NT2/D1 (cell line): ENCODE results near the gene NECTIN1.

Experiments
- DNase-seq: peaks from one replicate; pipeline ENCODE4 v3.0.0-alpha.2; 2011; ENCODE audit warnings: low read depth, low spot score
- H3K27me3 ChIP-seq: 2 replicates; pipeline ENCODE4 v1.6.0; 2011; ENCODE audit warnings: mild to moderate bottlenecking; ENCODE audit not compliant: insufficient read length, insufficient read depth
- H3K36me3 ChIP-seq: 2 replicates; pipeline ENCODE4 v1.6.1; 2011; ENCODE audit warnings: mild to moderate bottlenecking, low read length, mixed read lengths; ENCODE audit not compliant: insufficient read depth, insufficient read length
- H3K4me1 ChIP-seq: 2 replicates; pipeline ENCODE4 v1.5.1; 2011; ENCODE audit not compliant: insufficient read depth, insufficient read length
- H3K4me3 ChIP-seq: 2 replicates; pipeline ENCODE4 v1.5.1; 2011; ENCODE audit warnings: low read depth; ENCODE audit not compliant: insufficient read length
- H3K9ac ChIP-seq: 2 replicates; pipeline ENCODE4 v1.6.0; 2011; ENCODE audit warnings: low read depth; ENCODE audit not compliant: insufficient read length
- H3K9me3 ChIP-seq: 2 replicates; pipeline ENCODE4 v1.5.1; 2011; ENCODE audit warnings: mild to moderate bottlenecking, low read length; ENCODE audit not compliant: insufficient read depth
- SUZ12 ChIP-seq: IDR thresholded peaks from 2 replicates; pipeline ENCODE4 v1.6.1; 2011; ENCODE audit not compliant: insufficient read length, insufficient read depth; ENCODE audit errors: extremely low read depth
- YY1 ChIP-seq: IDR thresholded peaks from 2 replicates; pipeline ENCODE4 v1.6.1; 2011; ENCODE audit not compliant: insufficient read length, insufficient read depth
- ZNF274 ChIP-seq: IDR thresholded peaks from 2 replicates; pipeline ENCODE4 v1.6.1; 2011; ENCODE audit warnings: mild to moderate bottlenecking, low read depth, low read length

Gene NECTIN1

DNA sequence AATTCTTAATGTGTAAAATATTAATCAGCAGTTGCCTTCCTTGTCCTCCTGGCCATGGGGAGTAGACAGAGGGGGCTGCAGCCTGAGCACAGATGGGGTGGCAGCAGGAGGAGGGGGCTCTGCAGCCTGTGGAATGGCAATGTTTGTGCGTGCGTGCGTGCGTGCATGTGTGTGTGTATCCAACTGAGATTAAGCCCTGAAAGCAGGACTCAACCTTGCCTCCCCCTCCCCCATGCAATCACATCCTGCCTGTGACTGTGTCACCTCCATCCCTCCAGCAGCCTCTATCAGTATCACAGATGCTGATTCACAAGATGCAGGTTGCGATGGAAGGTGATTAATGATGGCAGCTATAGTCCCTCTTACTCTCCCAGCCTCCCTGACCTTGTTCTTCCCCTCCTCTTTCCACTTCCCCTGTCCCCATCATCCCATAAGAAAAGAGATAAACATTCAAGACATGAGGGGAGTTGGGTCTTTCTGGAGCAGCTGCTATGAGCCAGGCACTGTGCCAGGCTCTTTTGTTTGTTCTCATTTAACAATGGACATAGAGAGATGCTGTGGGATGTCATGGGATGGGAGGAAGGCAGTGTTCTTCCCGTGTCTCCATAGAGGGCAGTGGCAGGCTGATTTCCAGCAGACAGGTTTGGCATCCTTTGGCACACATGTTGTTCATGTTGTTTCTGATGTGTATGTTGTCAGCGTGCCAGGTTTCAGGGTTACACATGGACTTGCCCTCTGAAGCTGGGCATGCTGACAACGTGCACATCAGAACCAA lies 43.8 kb upstream of the NECTIN1 start:
- Histone ChIP-seq H3K4me1 (no peaks in the 10 kb centered on the region), H3K9me3 (peaks cover 6% of the 10 kb centered on the region; the same call in 1 of the 2 replicates), H3K9ac (no peak overlapping the region), H3K4me3 (no peak overlapping the region), H3K27me3 (peaks cover 11% of the 10 kb centered on the region), H3K36me3 (no peaks in the 10 kb centered on the region)
- no peak for TF ChIP-seq YY1
- no peak for TF ChIP-seq ZNF274
- TF ChIP-seq SUZ12: no peak
- no peak for DNase-seq

DNA sequence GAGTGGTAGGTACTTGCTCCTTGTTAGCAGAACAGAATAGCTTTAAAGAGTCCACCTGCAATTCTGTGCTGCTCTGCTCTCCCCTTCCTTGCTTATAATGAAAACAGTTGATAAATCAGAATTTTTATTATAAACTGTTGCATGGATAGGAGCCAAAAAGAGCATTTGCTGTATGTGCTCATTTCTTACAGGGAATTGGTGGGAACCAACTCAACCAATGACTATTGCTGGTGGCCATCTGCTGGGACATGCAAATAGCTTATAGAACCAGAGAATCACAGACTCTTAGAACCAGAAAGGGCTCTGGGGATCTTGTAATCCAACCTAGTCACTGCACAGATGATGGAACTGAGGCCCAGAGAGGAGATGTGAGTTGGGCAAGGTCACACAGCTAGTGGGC lies 43.1 kb upstream of the NECTIN1 start:
- no peaks in the 10 kb centered on the region for H3K36me3 ChIP-seq
- H3K9me3 ChIP-seq: peaks cover 14% of the 10 kb centered on the region
- no peak overlapping the region for H3K4me3 ChIP-seq
- DNase-seq: no peak
- H3K4me1 ChIP-seq: no peaks in the 10 kb centered on the region
- peaks cover 11% of the 10 kb centered on the region for H3K27me3 ChIP-seq
- no peak overlapping the region for H3K9ac ChIP-seq
- no peak for TF ChIP-seq YY1
- no peak for TF ChIP-seq SUZ12

DNA sequence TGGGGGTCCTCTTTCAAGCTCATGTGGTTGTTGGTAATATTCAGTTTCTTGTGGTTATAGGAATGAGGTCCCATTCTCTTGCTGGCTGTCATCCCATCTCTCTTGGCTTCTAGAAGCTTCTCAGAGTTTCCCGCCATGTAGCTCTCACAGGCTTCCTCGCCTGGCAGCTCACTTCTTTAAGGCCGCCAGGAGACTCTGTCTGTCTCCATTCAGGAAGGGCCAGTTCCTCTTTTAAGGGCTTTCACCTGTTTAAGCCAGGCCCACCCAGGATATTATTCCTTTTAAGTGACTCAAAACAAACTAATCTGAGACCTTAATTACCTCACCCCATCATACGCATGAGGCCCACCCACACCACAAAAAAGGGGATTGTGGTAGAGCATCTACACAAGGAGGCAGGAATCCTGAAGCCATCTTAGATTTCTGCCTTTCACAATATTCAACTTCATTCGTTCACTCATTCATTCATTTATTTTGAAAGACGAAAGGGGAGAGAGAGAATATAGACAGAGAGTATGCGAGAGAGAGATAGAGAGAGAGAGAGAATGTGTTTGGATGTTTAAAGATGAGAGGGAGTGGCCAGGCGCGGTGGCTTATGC lies 42.3 kb upstream of the NECTIN1 start:
- Histone ChIP-seq H3K9ac (no peak overlapping the region), H3K27me3 (peaks cover 8% of the 10 kb centered on the region), H3K4me3 (no peak overlapping the region), H3K4me1 (no peaks in the 10 kb centered on the region), H3K36me3 (no peaks in the 10 kb centered on the region), H3K9me3 (peaks cover 20% of the 10 kb centered on the region)
- no peak for TF ChIP-seq ZNF274
- TF ChIP-seq YY1: no peak
- no peak for DNase-seq

DNA sequence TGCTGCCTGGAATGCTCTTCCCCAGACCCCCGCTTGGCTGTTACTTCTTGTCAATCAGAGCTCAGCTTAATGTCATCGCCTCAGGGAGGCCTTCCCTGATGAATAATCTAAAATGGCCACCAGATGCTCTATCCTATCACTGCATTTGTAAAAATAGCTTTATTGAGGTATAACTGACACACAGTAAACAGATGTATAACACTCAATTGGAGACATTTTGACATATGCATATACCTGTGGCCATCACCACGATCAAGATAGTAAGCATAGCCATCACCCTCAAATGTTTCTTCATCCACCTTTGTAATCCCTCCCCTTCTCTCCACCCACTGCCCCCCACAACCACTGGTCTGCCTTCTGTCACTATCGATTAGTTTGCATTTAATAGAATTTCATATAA lies 36.6 kb upstream of the NECTIN1 start:
- peaks cover 7% of the 10 kb centered on the region for H3K4me1 ChIP-seq
- H3K27me3 ChIP-seq: no peaks in the 10 kb centered on the region
- no peak for DNase-seq
- TF ChIP-seq ZNF274: no peak
- peaks cover 20% of the 10 kb centered on the region for H3K9me3 ChIP-seq
- H3K36me3 ChIP-seq: no peaks in the 10 kb centered on the region
- no peak overlapping the region for H3K9ac ChIP-seq
- no peak overlapping the region for H3K4me3 ChIP-seq

DNA sequence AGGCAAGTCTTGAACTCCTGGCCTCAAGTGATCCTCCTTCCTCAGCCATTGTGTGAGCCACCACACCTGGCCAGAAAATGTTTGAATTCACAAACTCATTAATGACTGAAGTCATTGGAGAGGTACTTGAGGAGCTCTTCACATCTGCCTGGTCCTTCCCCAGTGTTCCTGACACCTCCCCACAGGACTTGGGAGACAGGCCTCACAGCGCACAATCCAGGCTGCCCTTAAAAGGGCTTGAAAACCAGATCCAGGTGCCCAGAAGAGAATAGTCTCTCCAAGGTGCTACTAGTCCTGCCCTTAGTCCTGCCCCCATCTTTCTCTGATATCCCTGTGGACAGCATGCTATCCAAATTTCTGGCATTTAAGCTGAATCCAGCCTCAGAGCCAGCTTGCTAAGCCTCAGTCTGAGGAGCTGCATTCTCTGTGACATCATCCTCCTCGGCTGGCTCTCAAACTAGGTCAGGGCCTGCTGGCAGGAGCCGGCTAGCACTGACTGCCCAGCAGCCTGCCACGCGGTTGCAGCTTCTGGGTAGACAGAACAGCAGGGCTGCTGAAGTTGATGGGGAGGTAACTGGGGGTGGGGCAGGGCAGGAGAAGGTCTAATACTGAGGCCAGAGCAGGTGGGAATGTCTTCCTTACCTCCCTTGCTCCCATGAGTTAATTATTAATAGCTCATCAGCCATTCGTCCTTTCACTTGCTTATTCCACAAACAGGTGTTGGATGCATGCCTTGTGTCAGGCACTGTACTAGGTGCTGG lies 35.3 kb upstream of the NECTIN1 start:
- peaks cover 20% of the 10 kb centered on the region for H3K9me3 ChIP-seq
- TF ChIP-seq SUZ12 (no peak), YY1 (no peak), ZNF274 (no peak)
- DNase-seq: no peak
- no peaks in the 10 kb centered on the region for H3K27me3 ChIP-seq
- H3K36me3 ChIP-seq: no peaks in the 10 kb centered on the region
- H3K4me1 ChIP-seq: peaks cover 7% of the 10 kb centered on the region
- H3K9ac ChIP-seq: no peak overlapping the region
- no peak overlapping the region for H3K4me3 ChIP-seq

DNA sequence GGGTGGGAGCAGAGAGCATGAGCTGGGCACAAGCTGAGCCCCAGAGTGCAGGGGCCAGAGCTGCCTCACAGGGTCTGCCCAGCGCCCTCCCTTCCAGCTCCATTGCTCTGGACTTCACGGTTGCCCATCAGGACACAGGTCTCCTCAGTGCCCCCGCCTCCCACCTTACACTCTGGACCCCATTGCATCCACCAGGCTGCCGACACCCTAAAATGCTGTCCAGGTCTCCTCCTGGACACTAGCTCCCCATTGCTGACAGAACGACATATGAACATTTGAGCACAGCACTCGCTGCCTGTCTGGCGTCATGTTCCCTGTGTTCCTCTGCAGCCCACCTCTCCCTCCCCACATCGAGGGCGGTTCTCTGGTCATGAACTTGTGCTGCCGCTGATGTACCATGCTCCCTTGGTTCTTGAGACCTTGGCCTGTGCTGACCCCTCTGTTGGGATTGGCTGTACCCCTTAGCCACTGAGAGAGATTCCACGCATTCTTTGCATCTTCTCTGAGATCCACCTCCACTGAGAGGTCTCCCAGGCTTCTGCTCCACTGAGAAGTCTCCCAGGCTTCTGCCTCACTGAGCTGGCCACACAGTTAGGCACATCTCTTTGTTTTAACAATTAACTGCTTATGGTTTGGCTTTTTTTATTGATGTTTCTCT lies 34.2 kb upstream of the NECTIN1 start:
- Histone ChIP-seq H3K9ac (no peak overlapping the region), H3K36me3 (no peaks in the 10 kb centered on the region), H3K4me3 (no peak overlapping the region), H3K9me3 (peaks cover 18% of the 10 kb centered on the region), H3K4me1 (peaks cover 7% of the 10 kb centered on the region), H3K27me3 (no peaks in the 10 kb centered on the region)
- DNase-seq: no peak
- no peak for TF ChIP-seq SUZ12
- no peak for TF ChIP-seq YY1

DNA sequence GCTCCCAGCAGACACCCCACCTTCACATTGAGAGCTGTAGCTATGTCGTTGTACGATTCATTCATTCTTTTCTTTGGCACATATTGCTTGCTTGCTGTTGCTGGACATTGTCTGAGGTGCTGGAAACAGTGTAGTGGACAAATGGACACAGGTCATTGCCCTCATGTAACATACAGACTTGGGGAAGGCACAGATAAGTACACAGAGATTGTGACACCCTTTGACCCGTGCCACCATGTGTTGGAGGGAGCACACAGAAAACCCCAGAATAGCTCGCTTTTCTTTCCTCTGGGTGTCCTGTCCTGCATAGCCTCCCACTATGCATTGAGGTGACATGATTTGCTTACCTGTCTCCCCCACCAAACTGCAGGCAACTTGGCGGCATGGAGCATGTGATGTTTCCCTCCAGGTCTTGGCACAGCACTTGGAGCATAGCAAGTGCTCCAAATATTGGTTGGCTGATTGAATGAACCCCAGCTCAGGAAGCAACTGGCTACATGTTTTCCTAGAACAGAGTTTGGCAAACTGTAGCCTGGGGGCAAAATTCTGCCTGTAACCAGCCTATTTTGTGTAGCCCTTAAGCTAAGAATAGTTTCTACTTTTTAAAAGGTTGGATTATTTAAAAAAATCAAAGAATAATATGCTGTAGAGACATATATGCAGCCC lies 30.9 kb upstream of the NECTIN1 start:
- Histone ChIP-seq H3K4me3 (no peak overlapping the region), H3K36me3 (no peaks in the 10 kb centered on the region), H3K9ac (no peak overlapping the region), H3K4me1 (peaks cover 10% of the 10 kb centered on the region), H3K27me3 (no peaks in the 10 kb centered on the region), H3K9me3 (no peaks in the 10 kb centered on the region)
- no peak for DNase-seq
- TF ChIP-seq ZNF274: no peak
- TF ChIP-seq SUZ12: no peak
- no peak for TF ChIP-seq YY1
